PC-3 (cell line): ENCODE data around the gene VGF. TPM values are rescaled to one million over a fixed set of nuclear protein-coding genes. Genes with fewer than 3 reads are reported as not detected.

Experiments used
- microRNA-seq: library from miRNA; unstranded; fragments of <30 nt; microRNA quantifications from one replicate; pipeline ENCODE4 v1.1.0, GENCODE V29; 2020; ENCODE audit not compliant: unreplicated experiment
- total RNA-seq: library from RNA; depleted of rRNA; stranded (reverse); fragments of >200 nt; gene quantifications from 2 replicates; pipeline ENCODE4 v1.2.3, GENCODE V29; 2014; rRNA removed

VGF gene
- total RNA-seq, 1 experiment from 2014 or later, result 1.6 TPM

Small RNAs within 50 kb of the gene (microRNA-seq; reads per million reads assigned to microRNA genes)
- gene MIR4653, result not detected

Other genes starting within 250 kb of the VGF start
- 0.11 and 0.46 TPM in 2 replicates for gene MUC3A, start 216.0 kb downstream of the VGF start, total RNA-seq
- gene MUC12, start 196.0 kb downstream of the VGF start, total RNA-seq, result 0.18 and 0.69 TPM in 2 replicates
- gene MUC17, start 145.5 kb downstream of the VGF start, total RNA-seq, result not detected in 2 replicates
- 10.6 and 14.8 TPM in 2 replicates for gene TRIM56, start 80.1 kb downstream of the VGF start, total RNA-seq
- gene SERPINE1, start 38.5 kb downstream of the VGF start, total RNA-seq, result 46.1 and 52.5 TPM in 2 replicates
- 148 and 190 TPM in 2 replicates for gene AP1S1, start 11.1 kb downstream of the VGF start, total RNA-seq
- gene NAT16, start 14.7 kb upstream of the VGF start, total RNA-seq, result 0.26 TPM in 1 of 2 replicates, not detected in the other
- not detected in 2 replicates for gene MOGAT3, start 35.5 kb upstream of the VGF start, total RNA-seq
- gene PLOD3, start 52.0 kb upstream of the VGF start, total RNA-seq, result 60.8 and 66.6 TPM in 2 replicates
- gene ZNHIT1, start 52.6 kb upstream of the VGF start, total RNA-seq, result 161 and 188 TPM in 2 replicates
- gene CLDN15, start 72.2 kb upstream of the VGF start, total RNA-seq, result 6.7 and 9.9 TPM in 2 replicates
- 146 and 199 TPM in 2 replicates for gene FIS1, start 79.5 kb upstream of the VGF start, total RNA-seq
- 27.1 and 32.8 TPM in 2 replicates for gene IFT22, start 156.2 kb upstream of the VGF start, total RNA-seq
- gene COL26A1, start 197.3 kb upstream of the VGF start, total RNA-seq, result not detected in 2 replicates